Left lobe of liver (tissue), 2 donors: Measurements from ENCODE around the gene FAM163B. TPM values are rescaled to one million over a fixed set of nuclear protein-coding genes. Genes with fewer than 3 reads are reported as not detected.
"Not testable (repeated sequence)": the region's sequence is repeated elsewhere in the genome, so short reads cannot be mapped to it uniquely, and the experiment has no call there.

Source experiments
- ATAC-seq: fragments of 200-7000 bp; cut with Tn5 transposase; one replicate; pipeline ENCODE4 v1.9.1; 2020; ENCODE audit warnings: mild to moderate bottlenecking, moderate library complexity
- DNase-seq: peaks from one replicate; pipeline ENCODE4 v3.0.0-alpha.2; 2020; ENCODE audit warnings: low spot score
- total RNA-seq: library from RNA; stranded (reverse); gene quantifications from one replicate; pipeline ENCODE4 v1.2.1, GENCODE V29; 2021
- donor health status: DM: no; HTN: no; CAD: no; lungs with moderate emphysema.
- donor health status: DM: no; HTN: yes; CAD: no.

Gene FAM163B
- total RNA-seq, 1 donor from 2014 or later, result 2.8 TPM

- ATAC-seq, result no peak
Observed at GRCh38 chr9:133571896-133572595, 37.1 kb downstream of the FAM163B start.

GRCh38 chr9:133571391-133571890 lies 37.7 kb downstream of the FAM163B start:
- DNase-seq (no peak), ATAC-seq (no peak)

More at GRCh38 chr9:133571896-133572595, 37.1 kb downstream of the FAM163B start:
- DNase-seq, result no peak

GRCh38 chr9:133570691-133571080 lies 38.5 kb downstream of the FAM163B start:
- ATAC-seq (no peak), DNase-seq (no peak)

GRCh38 chr9:133569891-133570690 lies 39.1 kb downstream of the FAM163B start:
- DNase-seq, result no peak
- no peak for ATAC-seq

- ATAC-seq (no peak), DNase-seq (no peak)
Observed at GRCh38 chr9:133569121-133569785, 39.9 kb downstream of the FAM163B start.

GRCh38 chr9:133568186-133568585 lies 41.0 kb downstream of the FAM163B start:
- ATAC-seq (no peak), DNase-seq (no peak)

GRCh38 chr9:133566817-133567216 lies 42.4 kb downstream of the FAM163B start:
- ATAC-seq, result no peak
- no peak for DNase-seq

GRCh38 chr9:133566382-133566781 lies 42.8 kb downstream of the FAM163B start:
- ATAC-seq (no peak), DNase-seq (no peak)

- ATAC-seq (no peak), DNase-seq (no peak)
Observed at GRCh38 chr9:133564451-133565116, 44.6 kb downstream of the FAM163B start.

- DNase-seq, ATAC-seq: not testable (repeated sequence)
Observed at GRCh38 chr9:133563814-133564213, 45.4 kb downstream of the FAM163B start.

GRCh38 chr9:133563291-133563796 lies 45.8 kb downstream of the FAM163B start:
- DNase-seq (no peak), ATAC-seq (peak; percentile 8)

- ATAC-seq, result no peak
Observed at GRCh38 chr9:133562611-133563290, 46.4 kb downstream of the FAM163B start.

GRCh38 chr9:133561976-133562554 lies 47.1 kb downstream of the FAM163B start:
- ATAC-seq, result no peak
- DNase-seq, result no peak

More at GRCh38 chr9:133562611-133563290, 46.4 kb downstream of the FAM163B start:
- DNase-seq, result no peak

GRCh38 chr9:133560944-133561343 lies 48.2 kb downstream of the FAM163B start:
- DNase-seq (no peak), ATAC-seq (no peak)

- DNase-seq (no peak), ATAC-seq (no peak)
Observed at GRCh38 chr9:133560311-133560710, 48.9 kb downstream of the FAM163B start.

- peak; percentile 19 for ATAC-seq
- no peak for DNase-seq
Observed at GRCh38 chr9:133558191-133559126, 50.7 kb downstream of the FAM163B start.

- DNase-seq, result no peak
- ATAC-seq, result no peak
Observed at GRCh38 chr9:133557581-133557980, 51.6 kb downstream of the FAM163B start.

GRCh38 chr9:133556354-133556753 lies 52.8 kb downstream of the FAM163B start:
- no peak for ATAC-seq
- no peak for DNase-seq

GRCh38 chr9:133554729-133555128 lies 54.5 kb downstream of the FAM163B start:
- DNase-seq (no peak), ATAC-seq (no peak)
